SH-SY5Y (cell line): Measurements from ENCODE around the gene SEC61G.

Experiments used
- GATA2 ChIP-seq: IDR thresholded peaks from 2 replicates; pipeline ENCODE4 v1.6.1; 2011; ENCODE audit warnings: mild to moderate bottlenecking, low read depth, low read length
- GATA3 ChIP-seq: IDR thresholded peaks from 2 replicates; pipeline ENCODE4 v1.6.1; 2011; ENCODE audit warnings: low read depth, mild to moderate bottlenecking, low read length, moderate library complexity

DNA sequence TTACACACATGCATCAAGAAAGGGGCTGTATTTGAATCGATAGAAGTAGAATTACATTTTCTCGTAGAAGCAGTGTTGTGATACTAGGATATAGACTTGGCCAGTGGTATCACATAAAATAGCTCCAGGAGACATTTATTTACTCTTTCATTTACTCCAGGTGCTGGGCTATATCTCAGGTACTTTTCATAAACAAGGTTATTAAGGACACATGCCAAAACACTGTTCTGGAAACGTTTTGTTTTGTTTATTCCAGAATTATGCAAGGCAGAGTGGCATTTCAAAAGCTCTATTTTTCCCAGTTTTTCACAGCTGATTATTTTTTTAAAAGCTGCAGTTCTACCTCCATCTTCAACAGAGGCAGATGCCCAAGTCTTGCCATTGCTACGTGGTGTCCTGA is 37.8 kb upstream of the SEC61G start:
- no peak for TF ChIP-seq GATA2
- no peak for TF ChIP-seq GATA3
